Neutrophil (primary cell): ENCODE results near the gene IGSF5.

Experiments used
- H3K27ac ChIP-seq: fragments of 200-600 bp; sonication (generic); 2 replicates; pipeline ENCODE4 v1.5.1; 2016; ENCODE audit warnings: mild to moderate bottlenecking, moderate library complexity
- H3K27me3 ChIP-seq: fragments of 200-600 bp; sonication (generic); 2 replicates; pipeline ENCODE4 v1.6.0; 2016; ENCODE audit warnings: mild to moderate bottlenecking
- H3K36me3 ChIP-seq: fragments of 200-600 bp; sonication (generic); 2 replicates; pipeline ENCODE4 v1.5.1; 2017
- H3K4me1 ChIP-seq, 2 experiments: fragments of 200-600 bp in 1 of 2; sonication (generic) in 1 of 2; 1 replicate in 1 of 2; 2 replicates in 1 of 2; pipeline versions ENCODE4 v1.5.1 to v1.6.1; 2013 to 2016; ENCODE audit warnings: low read depth in 1 of 2, low read length in 1 of 2, mild to moderate bottlenecking in 1 of 2, moderate library complexity in 1 of 2; ENCODE audit not compliant: control insufficient read depth in 1 of 2, insufficient read depth in 1 of 2
- H3K4me3 ChIP-seq, 2 experiments: fragments of 200-600 bp in 1 of 2; sonication (generic) in 1 of 2; 1 replicate in 1 of 2; 2 replicates in 1 of 2; pipeline ENCODE4 v1.5.1; 2013 to 2016; ENCODE audit warnings: low read depth in 1 of 2, low read length in 1 of 2, mild to moderate bottlenecking in 1 of 2, moderate library complexity in 1 of 2
- H3K9me3 ChIP-seq: fragments of 200-600 bp; sonication (generic); 2 replicates; pipeline ENCODE4 v1.5.1; 2016
- CTCF ChIP-seq: fragments of 200-600 bp; sonication (generic); IDR thresholded peaks from 2 replicates; pipeline ENCODE4 v1.5.1; 2016; ENCODE audit warnings: antibody characterized with exemption

IGSF5 gene

GRCh38 chr21:39804240-39804639, 59.3 kb downstream of the IGSF5 start:
- H3K4me1 ChIP-seq = no peaks in the 10 kb centered on the region
- H3K27ac ChIP-seq = no peak overlapping the region
- no peak overlapping the region for H3K4me3 ChIP-seq
- no peaks in the 10 kb centered on the region for H3K9me3 ChIP-seq
- no peaks in the 10 kb centered on the region for H3K27me3 ChIP-seq
- no peak for TF ChIP-seq CTCF
- no peaks in the 10 kb centered on the region for H3K36me3 ChIP-seq

DNA sequence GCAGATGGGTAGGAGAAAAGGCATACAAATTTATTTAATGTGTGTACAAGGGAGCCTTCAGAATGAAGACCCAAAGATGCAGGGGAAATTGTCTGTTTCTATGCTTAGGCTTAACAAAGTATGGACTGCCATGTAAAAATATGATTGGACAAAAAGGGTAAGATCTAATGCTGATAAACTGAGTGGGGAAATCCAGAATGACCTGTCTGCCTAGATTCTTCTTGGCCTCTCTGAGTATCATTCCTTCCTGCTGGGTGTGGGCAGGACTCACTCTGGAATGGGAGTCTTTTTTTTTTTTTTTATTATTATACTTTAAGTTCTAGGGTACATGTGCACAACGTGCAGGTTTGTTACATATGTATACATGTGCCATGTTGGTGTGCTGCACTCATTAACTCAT, 61.0 kb downstream of the IGSF5 start:
- no peak overlapping the region for H3K4me3 ChIP-seq
- H3K9me3 ChIP-seq = no peaks in the 10 kb centered on the region
- H3K36me3 ChIP-seq = no peaks in the 10 kb centered on the region
- H3K4me1 ChIP-seq = no peaks in the 10 kb centered on the region
- H3K27me3 ChIP-seq = no peaks in the 10 kb centered on the region
- no peak for TF ChIP-seq CTCF
- H3K27ac ChIP-seq = no peak overlapping the region

GRCh38 chr21:39807738-39808137, 62.8 kb downstream of the IGSF5 start:
- Histone ChIP-seq H3K36me3 (no peaks in the 10 kb centered on the region), H3K4me3 (no peak overlapping the region), H3K27ac (no peak overlapping the region), H3K9me3 (no peaks in the 10 kb centered on the region), H3K4me1 (no peaks in the 10 kb centered on the region), H3K27me3 (no peaks in the 10 kb centered on the region)
- no peak for TF ChIP-seq CTCF

- H3K4me3 ChIP-seq = no peak overlapping the region
- TF ChIP-seq CTCF = no peak
Measured at GRCh38 chr21:39809936-39810335, 65.0 kb downstream of the IGSF5 start.

GRCh38 chr21:39812983-39813382, 68.0 kb downstream of the IGSF5 start:
- Histone ChIP-seq H3K27ac (no peak overlapping the region), H3K4me1 (no peaks in the 10 kb centered on the region), H3K9me3 (no peaks in the 10 kb centered on the region), H3K4me3 (no peak overlapping the region), H3K27me3 (no peaks in the 10 kb centered on the region), H3K36me3 (no peaks in the 10 kb centered on the region)
- no peak for TF ChIP-seq CTCF

More at GRCh38 chr21:39809936-39810335, 65.0 kb downstream of the IGSF5 start:
- no peaks in the 10 kb centered on the region for H3K27me3 ChIP-seq
- no peaks in the 10 kb centered on the region for H3K4me1 ChIP-seq
- no peaks in the 10 kb centered on the region for H3K36me3 ChIP-seq
- no peaks in the 10 kb centered on the region for H3K9me3 ChIP-seq
- no peak overlapping the region for H3K27ac ChIP-seq

- TF ChIP-seq CTCF = no peak
- H3K4me1 ChIP-seq = no peaks in the 10 kb centered on the region
Measured at GRCh38 chr21:39818557-39818956, 73.6 kb downstream of the IGSF5 start.

More at GRCh38 chr21:39818557-39818956, 73.6 kb downstream of the IGSF5 start:
- Histone ChIP-seq H3K27me3 (no peaks in the 10 kb centered on the region), H3K9me3 (no peaks in the 10 kb centered on the region), H3K4me3 (no peak overlapping the region), H3K27ac (no peak overlapping the region), H3K36me3 (no peaks in the 10 kb centered on the region)
